CD4-positive, alpha-beta T cell (primary cell): ENCODE results near the gene MYLK4. TPM values are rescaled to one million over a fixed set of nuclear protein-coding genes. Genes with fewer than 3 reads are reported as not detected.

ENCODE experiments used
- ATAC-seq: fragments of 200-7000 bp; cut with Tn5 transposase; one replicate; pipeline ENCODE4 v1.10.0; 2022; ENCODE audit warnings: mild to moderate bottlenecking; ENCODE audit not compliant: poor library complexity
- CTCF ChIA-PET: fragments of 350-600 bp; sonication (Branson Sonifier 250); formaldehyde crosslinking; loops from one replicate; lab custom pipeline; 2021; ENCODE audit warnings: antibody characterized with exemption, inconsistent platforms; lab: Charles Lee
- POLR2A ChIA-PET: fragments of 350-600 bp; sonication (Branson Sonifier 250); formaldehyde crosslinking; loops from one replicate; lab custom pipeline; 2021; ENCODE audit warnings: antibody characterized with exemption, inconsistent platforms; lab: Charles Lee
- DNase-seq, 14 experiments: peaks; one replicate each; pipeline ENCODE4 v3.0.0-alpha.2; 2013 to 2020; ENCODE audit warnings: mixed read lengths in 2 of 14
- H3K27ac ChIP-seq, 2 donors: one replicate each; pipeline versions ENCODE4 v1.5.1 to v1.7.0; 2013; ENCODE audit warnings: low read length in 2 of 2, low read depth in 1 of 2, mild to moderate bottlenecking in 1 of 2
- H3K27me3 ChIP-seq, 2 experiments: 1 replicate in 1 of 2; 2 replicates in 1 of 2; pipeline versions ENCODE4 v1.6.1 to v1.7.0; 2013; ENCODE audit warnings: low read length in 2 of 2, control low read depth in 1 of 2, mild to moderate bottlenecking in 1 of 2, moderate library complexity in 1 of 2; ENCODE audit not compliant: insufficient read depth in 2 of 2, control insufficient read depth in 1 of 2
- H3K36me3 ChIP-seq: one replicate; pipeline ENCODE4 v1.6.1; 2013; ENCODE audit warnings: low read length, control low read depth; ENCODE audit not compliant: insufficient read depth
- H3K4me1 ChIP-seq: one replicate; pipeline ENCODE4 v1.6.1; 2013; ENCODE audit warnings: low read length, control low read depth; ENCODE audit not compliant: insufficient read depth
- H3K4me3 ChIP-seq: one replicate; pipeline ENCODE4 v1.5.1; 2013; ENCODE audit warnings: mild to moderate bottlenecking, low read length, moderate library complexity
- H3K9me3 ChIP-seq, 2 experiments: 1 replicate in 1 of 2; 2 replicates in 1 of 2; pipeline versions ENCODE4 v1.6.1 to v1.7.0; 2013; ENCODE audit warnings: low read length in 2 of 2, mild to moderate bottlenecking in 2 of 2, control low read depth in 1 of 2, moderate library complexity in 1 of 2; ENCODE audit not compliant: control insufficient read depth in 1 of 2, insufficient read depth in 1 of 2
- H3K27ac Mint-ChIP-seq: one replicate; pipeline ENCODE4 v1.8.0; 2020; ENCODE audit warnings: mixed read lengths
- H3K27me3 Mint-ChIP-seq: one replicate; pipeline ENCODE4 v1.8.0; 2021; ENCODE audit warnings: mixed read lengths
- H3K36me3 Mint-ChIP-seq: one replicate; pipeline ENCODE4 v1.8.0; 2021; ENCODE audit warnings: low read depth, mixed read lengths
- H3K4me1 Mint-ChIP-seq: one replicate; pipeline ENCODE4 v1.8.0; 2021; ENCODE audit warnings: low read depth, mixed read lengths
- H3K4me3 Mint-ChIP-seq: one replicate; pipeline ENCODE4 v1.8.0; 2020; ENCODE audit warnings: mild to moderate bottlenecking, mixed read lengths
- H3K9me3 Mint-ChIP-seq: one replicate; pipeline ENCODE4 v1.8.0; 2020; ENCODE audit warnings: mixed read lengths
- intact Hi-C, 2 experiments: fragments of 100-400 bp; cut with DNase I in 1 of 2; cut with micrococcal nuclease in 1 of 2; formaldehyde crosslinking; loops; one replicate each; pipeline versions ENCODE4 v1.15.1 to v1.9.0; 2023 to 2025; cut with DNase I, micrococcal nuclease
- total RNA-seq, 174 experiments: library from RNA in 2 of 174; stranded (reverse) in 2 of 174; gene quantifications; one replicate each; pipeline ENCODE4 v1.2.3 and lab custom pipeline; 2021 to 2026
- TF ChIP-seq, protein P1 (sequence below): fragments of 200-600 bp; IDR thresholded peaks from one replicate; pipeline ENCODE4 v1.8.0; 2022; ENCODE audit warnings: antibody characterized with exemption, mild to moderate bottlenecking

Gene MYLK4
- total RNA-seq, 2 experiments from 2014 or later, result 1.6 to 2.0 TPM

DNA sequence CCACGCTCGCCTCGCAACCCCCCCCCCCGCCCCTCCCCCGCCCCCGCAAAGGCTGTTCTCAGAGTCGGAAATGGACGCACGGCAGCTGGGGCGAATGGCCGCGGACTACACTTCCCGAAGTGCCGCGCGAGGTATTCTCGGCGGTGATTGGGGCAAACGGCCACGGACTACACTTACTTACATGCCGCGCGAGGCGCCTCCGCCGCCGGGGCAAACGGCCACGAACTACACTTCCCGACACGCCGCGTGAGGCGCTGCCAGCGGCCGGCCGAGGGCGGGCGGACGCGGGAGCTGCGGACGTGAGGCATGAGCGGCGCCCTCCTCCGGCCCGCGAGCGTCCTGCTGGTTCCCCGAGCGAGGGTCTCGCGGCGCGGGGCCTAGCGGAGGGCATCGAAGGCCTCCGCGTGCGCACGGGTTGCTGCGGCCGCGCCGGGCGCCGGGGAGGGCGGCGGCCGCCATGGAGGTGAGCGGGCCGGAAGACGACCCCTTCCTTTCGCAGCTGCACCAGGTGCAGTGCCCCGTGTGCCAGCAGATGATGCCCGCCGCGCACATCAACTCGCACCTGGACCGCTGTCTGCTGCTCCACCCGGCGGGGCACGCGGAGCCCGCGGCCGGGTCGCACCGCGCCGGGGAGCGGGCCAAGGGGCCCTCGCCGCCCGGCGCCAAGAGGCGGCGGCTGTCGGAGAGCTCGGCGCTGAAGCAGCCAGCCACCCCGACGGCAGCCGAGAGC, 14.6 kb upstream of the MYLK4 start, which contains the start of gene WRNIP1:
Gene WRNIP1 (plus strand): TSS at position 228 of the 730 bp plus-strand sequence. CDS start 230 bp downstream, at position 458.
- POLR2A ChIA-PET, result interaction anchor here (0.8 to 2.9 kb wide), 23 partner anchors 8 to 1256 kb away, joined by 3 to 35 read pairs (median 4); partner anchors contain the start of genes MYLK4, RIPK1 and SERPINB1
- H3K36me3 Mint-ChIP-seq, result peaks cover 43% of the 10 kb centered on the region
- CTCF ChIA-PET, result interaction anchor here (0.7 to 6.4 kb wide), 11 partner anchors 8 to 1371 kb away, joined by 3 to 26 read pairs (median 3); partner anchors contain the start of genes MYLK4 and SERPINB1
- peak within 1 kb of the TSS; percentile 78 for H3K4me3 ChIP-seq
- no peaks in the 10 kb centered on the region for H3K9me3 ChIP-seq
- peaks cover 4% of the 10 kb centered on the region for H3K36me3 ChIP-seq
- no peaks in the 10 kb centered on the region for H3K9me3 Mint-ChIP-seq
- intact Hi-C loops, result loop anchor here (2.0 to 10.0 kb wide), 7 partner anchors 223 to 1257 kb away; partner anchors contain the start of genes GMDS (in 1 of the 2) and SLC22A23 (in 1 of the 2)
- H3K27ac ChIP-seq, result peak within 1 kb of the TSS; percentile 80 to 96
- ATAC-seq (peak; percentile 83), DNase-seq (peak; percentile 92 to 99 (median 96))
- peaks cover 34% of the 10 kb centered on the region for H3K4me1 ChIP-seq
- H3K27me3 ChIP-seq, result no peaks in the 10 kb centered on the region
- no peaks in the 10 kb centered on the region for H3K27me3 Mint-ChIP-seq
- H3K27ac Mint-ChIP-seq, result peak within 1 kb of the TSS; percentile 97
- H3K4me3 Mint-ChIP-seq, result peak within 1 kb of the TSS; percentile 97
- TF ChIP-seq, protein P1, sequence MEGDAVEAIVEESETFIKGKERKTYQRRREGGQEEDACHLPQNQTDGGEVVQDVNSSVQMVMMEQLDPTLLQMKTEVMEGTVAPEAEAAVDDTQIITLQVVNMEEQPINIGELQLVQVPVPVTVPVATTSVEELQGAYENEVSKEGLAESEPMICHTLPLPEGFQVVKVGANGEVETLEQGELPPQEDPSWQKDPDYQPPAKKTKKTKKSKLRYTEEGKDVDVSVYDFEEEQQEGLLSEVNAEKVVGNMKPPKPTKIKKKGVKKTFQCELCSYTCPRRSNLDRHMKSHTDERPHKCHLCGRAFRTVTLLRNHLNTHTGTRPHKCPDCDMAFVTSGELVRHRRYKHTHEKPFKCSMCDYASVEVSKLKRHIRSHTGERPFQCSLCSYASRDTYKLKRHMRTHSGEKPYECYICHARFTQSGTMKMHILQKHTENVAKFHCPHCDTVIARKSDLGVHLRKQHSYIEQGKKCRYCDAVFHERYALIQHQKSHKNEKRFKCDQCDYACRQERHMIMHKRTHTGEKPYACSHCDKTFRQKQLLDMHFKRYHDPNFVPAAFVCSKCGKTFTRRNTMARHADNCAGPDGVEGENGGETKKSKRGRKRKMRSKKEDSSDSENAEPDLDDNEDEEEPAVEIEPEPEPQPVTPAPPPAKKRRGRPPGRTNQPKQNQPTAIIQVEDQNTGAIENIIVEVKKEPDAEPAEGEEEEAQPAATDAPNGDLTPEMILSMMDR, result peak; percentile 44
- H3K4me1 Mint-ChIP-seq, result peaks cover 61% of the 10 kb centered on the region

DNA sequence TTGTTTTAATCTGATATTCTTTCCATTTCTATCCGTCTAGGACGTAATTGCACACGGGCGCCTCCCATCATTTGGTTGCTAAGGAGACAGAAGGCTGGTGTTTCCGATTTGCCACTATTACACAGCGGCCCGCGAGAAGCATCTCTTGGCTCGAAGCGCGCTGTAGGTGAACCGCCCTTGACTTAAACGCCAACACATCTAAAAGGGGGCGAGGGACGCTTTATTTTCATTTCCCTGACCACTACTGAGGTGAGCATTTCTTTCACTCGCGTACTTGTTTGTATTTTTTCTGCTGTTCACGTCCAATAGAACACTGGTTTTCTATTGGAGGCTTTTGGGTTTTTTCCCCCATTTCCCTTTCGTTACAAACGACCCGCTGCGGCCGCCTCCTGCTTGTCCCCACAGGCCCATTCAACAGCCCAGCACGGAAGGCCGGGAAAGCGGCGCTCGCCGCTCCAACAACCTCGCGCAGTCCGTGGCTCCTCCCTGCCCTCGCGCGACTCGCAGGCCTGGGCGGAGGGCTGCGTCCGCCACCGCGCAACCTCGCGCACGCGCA, 14.0 kb upstream of the MYLK4 start:
- peaks cover 37% of the 10 kb centered on the region for H3K36me3 Mint-ChIP-seq
- peak overlapping the region; percentile 97 for H3K27ac Mint-ChIP-seq
- H3K9me3 Mint-ChIP-seq, result no peaks in the 10 kb centered on the region
- Histone ChIP-seq H3K9me3 (no peaks in the 10 kb centered on the region), H3K27me3 (no peaks in the 10 kb centered on the region), H3K27ac (peak overlapping the region; percentile 80 to 96), H3K4me1 (peaks cover 31% of the 10 kb centered on the region), H3K36me3 (no peaks in the 10 kb centered on the region), H3K4me3 (peak overlapping the region; percentile 62)
- peak; percentile 46 for ATAC-seq
- peaks cover 55% of the 10 kb centered on the region for H3K4me1 Mint-ChIP-seq
- CTCF ChIA-PET, result interaction anchor here (1.0 to 6.4 kb wide), 9 partner anchors 9 to 1371 kb away, joined by 3 to 26 read pairs (median 3); partner anchors contain the start of genes MYLK4 and SERPINB1
- H3K27me3 Mint-ChIP-seq, result no peaks in the 10 kb centered on the region
- intact Hi-C loops, result loop anchor here (2.0 to 10.0 kb wide), 9 partner anchors 224 to 1258 kb away; partner anchors contain the start of genes GMDS (in 1 of the 2), PSMG4 (in 1 of the 2), RIPK1 (in 1 of the 2) and SLC22A23 (in 1 of the 2)
- TF ChIP-seq, protein P1, result no peak
- peak overlapping the region; percentile 97 for H3K4me3 Mint-ChIP-seq
- POLR2A ChIA-PET, result interaction anchor here (0.8 to 2.9 kb wide), 14 partner anchors 15 to 1253 kb away, joined by 3 to 35 read pairs (median 6); partner anchors contain the start of genes MYLK4, RIPK1 and SERPINB1
- peak; percentile 30 to 90 (median 57) for DNase-seq
